HFF-Myc (cell line): Measurements from ENCODE around the gene ANKRD34B.

Source experiments
- DNase-seq: peaks from one replicate; pipeline ENCODE4 v3.0.0-alpha.2; 2011; ENCODE audit warnings: low read depth; ENCODE audit errors: extremely low read depth
- H3K4me3 ChIP-seq: replicated peaks from 2 replicates; pipeline ENCODE4 v1.5.1; 2011; ENCODE audit warnings: low read depth, mild to moderate bottlenecking, control low read depth, low read length
- TF ChIP-seq, protein P1 (sequence below): IDR thresholded peaks from 2 replicates; pipeline ENCODE4 v1.5.1; 2012; ENCODE audit warnings: mild to moderate bottlenecking, low read depth, low read length, control low read depth; ENCODE audit errors: missing control alignments

The ANKRD34B gene

GRCh38 chr5:80569961-80570786, at the start of gene ANKRD34B:
Gene ANKRD34B, minus strand, starts transcription at chr5:80570280. Its CDS starts 10,261 bp downstream, at chr5:80560019.
- no peak for DNase-seq
- TF ChIP-seq, protein P1, sequence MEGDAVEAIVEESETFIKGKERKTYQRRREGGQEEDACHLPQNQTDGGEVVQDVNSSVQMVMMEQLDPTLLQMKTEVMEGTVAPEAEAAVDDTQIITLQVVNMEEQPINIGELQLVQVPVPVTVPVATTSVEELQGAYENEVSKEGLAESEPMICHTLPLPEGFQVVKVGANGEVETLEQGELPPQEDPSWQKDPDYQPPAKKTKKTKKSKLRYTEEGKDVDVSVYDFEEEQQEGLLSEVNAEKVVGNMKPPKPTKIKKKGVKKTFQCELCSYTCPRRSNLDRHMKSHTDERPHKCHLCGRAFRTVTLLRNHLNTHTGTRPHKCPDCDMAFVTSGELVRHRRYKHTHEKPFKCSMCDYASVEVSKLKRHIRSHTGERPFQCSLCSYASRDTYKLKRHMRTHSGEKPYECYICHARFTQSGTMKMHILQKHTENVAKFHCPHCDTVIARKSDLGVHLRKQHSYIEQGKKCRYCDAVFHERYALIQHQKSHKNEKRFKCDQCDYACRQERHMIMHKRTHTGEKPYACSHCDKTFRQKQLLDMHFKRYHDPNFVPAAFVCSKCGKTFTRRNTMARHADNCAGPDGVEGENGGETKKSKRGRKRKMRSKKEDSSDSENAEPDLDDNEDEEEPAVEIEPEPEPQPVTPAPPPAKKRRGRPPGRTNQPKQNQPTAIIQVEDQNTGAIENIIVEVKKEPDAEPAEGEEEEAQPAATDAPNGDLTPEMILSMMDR, result no peak
- peak within 1 kb of the TSS; percentile 26 for H3K4me3 ChIP-seq

DNA sequence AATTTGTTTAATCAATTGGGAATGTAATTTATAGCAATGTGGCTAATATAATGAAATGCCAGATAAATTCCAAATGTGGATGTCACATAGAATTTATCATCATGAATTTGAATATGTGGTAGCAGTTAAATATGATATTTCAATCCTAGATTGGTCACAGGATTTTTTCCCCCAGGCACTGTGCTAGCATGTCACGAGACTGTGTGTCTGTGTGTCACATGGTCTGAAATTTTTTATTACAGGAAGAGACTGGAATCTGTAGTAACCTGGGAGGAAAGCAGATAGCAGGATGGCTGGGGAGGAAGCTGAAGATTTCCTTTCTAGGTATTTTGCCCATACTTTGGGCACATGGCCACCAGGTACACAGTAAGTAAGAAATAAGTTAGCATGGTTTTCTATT, 49.0 kb upstream of the ANKRD34B start:
- DNase-seq, result no peak
- no peak overlapping the region for H3K4me3 ChIP-seq
- TF ChIP-seq, protein P1, result no peak

DNA sequence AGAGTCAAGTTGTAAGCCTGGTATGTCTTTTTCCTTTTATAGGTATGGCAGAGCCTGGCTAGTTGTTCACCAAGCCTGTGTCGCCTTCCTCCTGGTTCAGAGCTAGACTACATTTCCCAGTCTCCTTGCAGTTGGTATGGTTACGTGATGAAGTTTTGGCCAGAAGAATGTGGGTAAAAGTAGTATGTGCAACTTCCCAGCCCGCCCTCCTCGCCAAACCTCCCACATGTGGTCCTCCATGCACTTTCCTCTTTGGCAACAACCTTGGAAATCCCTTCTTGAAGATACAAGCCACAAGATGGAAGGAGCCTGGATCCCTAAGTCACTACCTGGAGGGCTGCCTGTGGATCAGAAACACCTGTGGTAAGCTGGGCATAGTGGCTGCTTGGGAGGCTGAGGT, 48.4 kb upstream of the ANKRD34B start:
- DNase-seq, result no peak
- H3K4me3 ChIP-seq, result no peak overlapping the region
- TF ChIP-seq, protein P1, result no peak

GRCh38 chr5:80615266-80615914, 45.3 kb upstream of the ANKRD34B start:
- H3K4me3 ChIP-seq, result no peak overlapping the region
- TF ChIP-seq, protein P1, result no peak
- no peak for DNase-seq

- TF ChIP-seq, protein P1, result no peak
- H3K4me3 ChIP-seq, result no peak overlapping the region
Observed at GRCh38 chr5:80609692-80610091, 39.6 kb upstream of the ANKRD34B start.

GRCh38 chr5:80608731-80609130, 38.7 kb upstream of the ANKRD34B start:
- no peak for DNase-seq
- TF ChIP-seq, protein P1, result no peak
- H3K4me3 ChIP-seq, result no peak overlapping the region

More at GRCh38 chr5:80609692-80610091, 39.6 kb upstream of the ANKRD34B start:
- no peak for DNase-seq
